Hepatocyte (in vitro differentiated cells): ENCODE results near the gene AHCY. TPM values are rescaled to one million over a fixed set of nuclear protein-coding genes. Genes with fewer than 3 reads are reported as not detected.

ENCODE experiments used
- DNase-seq: peaks from one replicate; pipeline ENCODE4 v3.0.0-alpha.2; 2016; ENCODE audit warnings: low spot score
- H2AFZ ChIP-seq: fragments of 200-600 bp; sonication (generic); 2 replicates; pipeline ENCODE4 v1.6.0; 2016; ENCODE audit warnings: antibody characterized with exemption, mild to moderate bottlenecking
- H3K27ac ChIP-seq: fragments of 200-600 bp; sonication (generic); 2 replicates; pipeline ENCODE4 v1.5.1; 2016; ENCODE audit warnings: mild to moderate bottlenecking
- H3K27me3 ChIP-seq: fragments of 200-600 bp; sonication (generic); 2 replicates; pipeline ENCODE4 v1.6.1; 2016
- H3K36me3 ChIP-seq: fragments of 200-600 bp; sonication (generic); replicated peaks from 2 replicates; pipeline ENCODE4 v1.5.1; 2016; ENCODE audit warnings: low read depth; ENCODE audit not compliant: insufficient read depth
- H3K4me1 ChIP-seq: fragments of 200-600 bp; sonication (generic); 2 replicates; pipeline ENCODE4 v1.5.1; 2016; ENCODE audit warnings: mild to moderate bottlenecking, moderate library complexity; ENCODE audit not compliant: insufficient read depth
- H3K4me2 ChIP-seq: fragments of 200-600 bp; sonication (generic); 2 replicates; pipeline ENCODE4 v1.6.0; 2016
- H3K4me3 ChIP-seq: fragments of 200-600 bp; sonication (generic); 2 replicates; pipeline ENCODE4 v1.5.1; 2016; ENCODE audit warnings: mild to moderate bottlenecking
- H3K79me2 ChIP-seq: fragments of 200-600 bp; sonication (generic); 2 replicates; pipeline ENCODE4 v1.6.0; 2017; ENCODE audit warnings: mild to moderate bottlenecking
- H3K9me2 ChIP-seq: fragments of 200-600 bp; sonication (generic); replicated peaks from 2 replicates; pipeline ENCODE4 v1.6.0; 2017; ENCODE audit warnings: mild to moderate bottlenecking; ENCODE audit not compliant: insufficient read depth
- H3K9me3 ChIP-seq: fragments of 200-600 bp; sonication (generic); 2 replicates; pipeline ENCODE4 v1.5.1; 2016; ENCODE audit warnings: low read depth, mild to moderate bottlenecking
- H4K20me1 ChIP-seq: fragments of 200-600 bp; sonication (generic); 2 replicates; pipeline ENCODE4 v1.6.0; 2016; ENCODE audit warnings: mild to moderate bottlenecking; ENCODE audit not compliant: insufficient read depth, poor library complexity, severe bottlenecking
- CTCF ChIP-seq: fragments of 200-600 bp; sonication (generic); IDR thresholded peaks from 2 replicates; pipeline ENCODE4 v1.5.1; 2016; ENCODE audit warnings: antibody characterized with exemption, mild to moderate bottlenecking; ENCODE audit not compliant: poor library complexity
- EZH2 ChIP-seq: fragments of 200-600 bp; sonication (generic); IDR thresholded peaks from 2 replicates; pipeline ENCODE4 v1.6.1; 2016; ENCODE audit warnings: antibody characterized with exemption, mild to moderate bottlenecking, borderline replicate concordance
- EZH2phosphoT487 ChIP-seq: fragments of 200-600 bp; sonication (generic); IDR thresholded peaks from one replicate; pipeline ENCODE4 v1.6.1; 2018; ENCODE audit warnings: antibody characterized with exemption, mild to moderate bottlenecking, low read depth, moderate library complexity; ENCODE audit not compliant: unreplicated experiment, severe bottlenecking
- WGBS: methylation state at CpG from one replicate; pipeline ENCODE4 v1.1.6; 2016; ENCODE audit warnings: low lambda C conversion rate; ENCODE audit errors: missing lambda C conversion rate; 5-methylcytosine and 5-hydroxymethylcytosine counted together
- polyA plus RNA-seq: library from polyadenylated mRNA; unstranded; fragments of >200 nt; fragmentation: Nextera tagmentation; extraction: Ambion mirVana; gene quantifications from 2 replicates; pipeline ENCODE4 v1.2.1, GENCODE V29; 2016
- total RNA-seq: library from RNA; depleted of rRNA; stranded (reverse); fragments of >200 nt; gene quantifications from 2 replicates; pipeline ENCODE4 v1.2.3, GENCODE V29; 2014

Gene AHCY
- total and polyA plus RNA-seq, 2 experiments from 2014 or later = 81.1 to 124 TPM

- Histone ChIP-seq H3K27me3 (no peaks in the 10 kb centered on the region), H3K27ac (no peak overlapping the region), H3K9me3 (no peaks in the 10 kb centered on the region), H4K20me1 (no peaks in the 10 kb centered on the region), H3K36me3 (no peaks in the 10 kb centered on the region), H3K4me2 (no peak overlapping the region), H2AFZ (no peak overlapping the region), H3K4me1 (no peaks in the 10 kb centered on the region), H3K4me3 (no peak overlapping the region), H3K9me2 (no peaks in the 10 kb centered on the region), H3K79me2 (no peaks in the 10 kb centered on the region)
- WGBS = 100% methylated on average over 1 of the region's 1 CpG
- no peak for TF ChIP-seq EZH2
- TF ChIP-seq CTCF = no peak
- no peak for TF ChIP-seq EZH2phosphoT487
- DNase-seq = no peak
Observed at GRCh38 chr20:34283844-34284243, 19.3 kb downstream of the AHCY start.

GRCh38 chr20:34282041-34282440 lies 21.1 kb downstream of the AHCY start:
- no peak overlapping the region for H3K4me2 ChIP-seq
- H3K9me2 ChIP-seq = no peaks in the 10 kb centered on the region
- TF ChIP-seq CTCF = no peak
- TF ChIP-seq EZH2phosphoT487 = no peak
- no peak for TF ChIP-seq EZH2
- no peaks in the 10 kb centered on the region for H3K79me2 ChIP-seq
- no peaks in the 10 kb centered on the region for H4K20me1 ChIP-seq
- H3K4me1 ChIP-seq = no peaks in the 10 kb centered on the region
- H3K4me3 ChIP-seq = no peak overlapping the region
- H3K27ac ChIP-seq = no peak overlapping the region
- no peaks in the 10 kb centered on the region for H3K36me3 ChIP-seq
- 99% methylated on average over 4 of the region's 4 CpGs for WGBS
- H3K9me3 ChIP-seq = no peaks in the 10 kb centered on the region
- no peaks in the 10 kb centered on the region for H3K27me3 ChIP-seq
- DNase-seq = no peak
- no peak overlapping the region for H2AFZ ChIP-seq

GRCh38 chr20:34281177-34281576 lies 22.0 kb downstream of the AHCY start:
- Histone ChIP-seq H4K20me1 (no peaks in the 10 kb centered on the region), H3K9me2 (no peaks in the 10 kb centered on the region), H3K27me3 (no peaks in the 10 kb centered on the region), H2AFZ (no peak overlapping the region), H3K4me1 (no peaks in the 10 kb centered on the region), H3K36me3 (no peaks in the 10 kb centered on the region), H3K4me3 (no peak overlapping the region), H3K4me2 (no peak overlapping the region), H3K27ac (no peak overlapping the region), H3K79me2 (no peaks in the 10 kb centered on the region), H3K9me3 (no peaks in the 10 kb centered on the region)
- no peak for DNase-seq
- no peak for TF ChIP-seq CTCF
- no peak for TF ChIP-seq EZH2
- TF ChIP-seq EZH2phosphoT487 = no peak
- WGBS = 96% methylated on average over 3 of the region's 3 CpGs

GRCh38 chr20:34274694-34275093 lies 28.5 kb downstream of the AHCY start:
- H3K79me2 ChIP-seq = no peaks in the 10 kb centered on the region
- 100% methylated on average over 7 of the region's 7 CpGs for WGBS
- no peak overlapping the region for H3K4me2 ChIP-seq
- H3K9me3 ChIP-seq = no peaks in the 10 kb centered on the region
- H3K36me3 ChIP-seq = no peaks in the 10 kb centered on the region
- no peaks in the 10 kb centered on the region for H3K27me3 ChIP-seq
- H4K20me1 ChIP-seq = no peaks in the 10 kb centered on the region
- no peaks in the 10 kb centered on the region for H3K4me1 ChIP-seq
- no peaks in the 10 kb centered on the region for H3K9me2 ChIP-seq
- TF ChIP-seq EZH2phosphoT487 (no peak), EZH2 (no peak), CTCF (no peak)
- H2AFZ ChIP-seq = no peak overlapping the region
- DNase-seq = no peak
- H3K27ac ChIP-seq = no peak overlapping the region
- no peak overlapping the region for H3K4me3 ChIP-seq
